Panc1 (cell line): ENCODE results near the gene CCM2. TPM values are rescaled to one million over a fixed set of nuclear protein-coding genes. Genes with fewer than 3 reads are reported as not detected.

Source experiments
- ATAC-seq: fragments of 200-7000 bp; cut with Tn5 transposase; 2 replicates; pipeline ENCODE4 v1.9.1; 2020; ENCODE audit warnings: mild to moderate bottlenecking, moderate library complexity
- BruUV-seq: library from RNA; stranded (reverse); fragments of 400-500 nt; replicated peaks from 2 replicates; lab custom pipeline; 2021; lab: Mats Ljungman, UMichigan
- CTCF ChIA-PET: fragments of 300-600 bp; sonication (Branson Sonifier 250); formaldehyde crosslinking; loops from one replicate; lab custom pipeline; 2022; ENCODE audit warnings: antibody characterized with exemption; lab: Charles Lee
- POLR2A ChIA-PET: fragments of 300-600 bp; sonication (Branson Sonifier 250); formaldehyde crosslinking; loops from one replicate; lab custom pipeline; 2022; ENCODE audit warnings: antibody characterized with exemption; lab: Charles Lee
- DNase-seq: peaks from one replicate; pipeline ENCODE4 v3.0.0-alpha.2; 2010; ENCODE audit warnings: low read depth, low spot score
- H3K27ac ChIP-seq: 2 replicates; pipeline ENCODE4 v1.5.1; 2011; ENCODE audit warnings: mild to moderate bottlenecking, low read length, inconsistent platforms
- H3K27me3 ChIP-seq: fragments of 200-500 bp; sonication (Bioruptor generic); 2 replicates; pipeline ENCODE4 v1.6.0; 2014; ENCODE audit warnings: low read length, inconsistent platforms; ENCODE audit not compliant: control insufficient read depth, insufficient read depth
- H3K36me3 ChIP-seq: fragments of 200-500 bp; sonication (Bioruptor generic); 2 replicates; pipeline ENCODE4 v1.5.1; 2014; ENCODE audit warnings: inconsistent platforms, mild to moderate bottlenecking, low read length, moderate library complexity; ENCODE audit not compliant: control insufficient read depth, insufficient read depth
- H3K4me1 ChIP-seq: 2 replicates; pipeline ENCODE4 v1.5.1; 2011; ENCODE audit warnings: inconsistent platforms, mild to moderate bottlenecking, low read length, moderate library complexity; ENCODE audit not compliant: control insufficient read depth, insufficient read depth
- H3K4me3 ChIP-seq, 2 experiments: 2 replicates each; pipeline ENCODE4 v1.5.1; 2011 to 2012; ENCODE audit warnings: low read depth in 2 of 2, low read length in 2 of 2, mild to moderate bottlenecking in 2 of 2, inconsistent platforms in 1 of 2, moderate library complexity in 1 of 2
- H3K9me3 ChIP-seq: fragments of 200-500 bp; sonication (Bioruptor generic); 2 replicates; pipeline ENCODE4 v1.5.1; 2014; ENCODE audit warnings: low read depth, mild to moderate bottlenecking, inconsistent platforms, low read length, moderate library complexity; ENCODE audit not compliant: control insufficient read depth, insufficient read depth
- POLR2AphosphoS5 ChIP-seq: IDR thresholded peaks from 2 replicates; pipeline ENCODE4 v1.6.1; 2012; ENCODE audit warnings: mild to moderate bottlenecking, low read depth, low read length, moderate library complexity
- SIN3A ChIP-seq: IDR thresholded peaks from 2 replicates; pipeline ENCODE4 v1.6.1; 2012; ENCODE audit warnings: low read depth, mild to moderate bottlenecking, low read length, moderate library complexity, borderline replicate concordance; ENCODE audit not compliant: insufficient read depth
- TCF7L2 ChIP-seq: IDR thresholded peaks from 2 replicates; pipeline ENCODE4 v1.6.1; 2011; ENCODE audit warnings: mild to moderate bottlenecking, low read depth, low read length, inconsistent platforms
- in situ Hi-C: cut with HindIII; loops from 2 replicates; pipeline ENCODE4 v1.10.0; 2016; ENCODE audit warnings: low sequenced_read_pairs, low pct_unique_long_range_greater_than_20kb
- intact Hi-C: fragments of 100-400 bp; cut with micrococcal nuclease; formaldehyde crosslinking; loops from one replicate; pipeline ENCODE4 v1.10.0; 2022; ENCODE audit not compliant: unreplicated experiment
- total RNA-seq: library from RNA; stranded (reverse); gene quantifications from one replicate; pipeline ENCODE4 v1.2.1, GENCODE V29; 2021; ENCODE audit not compliant: unreplicated experiment
- TF ChIP-seq, protein P1 (sequence below): fragments of 450-650 bp; IDR thresholded peaks from 2 replicates; pipeline ENCODE4 v1.5.1; 2017; ENCODE audit warnings: mild to moderate bottlenecking
- TF ChIP-seq, protein P2 (sequence below), 2 experiments: IDR thresholded peaks; 2 replicates each; pipeline ENCODE4 v1.6.1; 2011 to 2012; ENCODE audit warnings: low read depth in 2 of 2, control low read depth in 1 of 2, low read length in 1 of 2, mild to moderate bottlenecking in 1 of 2, moderate library complexity in 1 of 2; ENCODE audit not compliant: insufficient read depth in 1 of 2

CCM2 gene
- total RNA-seq, 1 experiment from 2014 or later: 97.1 TPM

DNA sequence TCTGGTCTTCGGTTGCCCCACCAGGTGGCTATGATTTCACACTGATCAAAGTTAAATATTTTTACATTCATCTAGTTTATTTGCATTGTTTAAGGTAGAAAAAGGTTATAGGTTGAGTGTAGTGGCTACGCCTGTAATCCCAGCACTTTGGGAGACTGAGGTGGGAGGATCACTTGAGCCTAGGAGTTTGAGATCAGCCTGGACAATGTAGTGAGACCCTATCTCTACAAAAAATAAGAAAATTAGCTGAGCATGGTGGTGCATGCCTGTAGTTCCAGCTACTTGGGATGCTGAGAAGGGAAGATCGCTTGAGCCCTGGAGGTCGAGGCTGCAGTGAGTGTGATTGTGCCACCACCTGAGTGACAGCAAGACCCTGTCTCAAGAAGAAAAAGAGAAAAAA, 3.8 kb downstream of the CCM2 start:
- Histone ChIP-seq H3K27me3 (no peaks in the 10 kb centered on the region), H3K4me3 (no peak overlapping the region), H3K27ac (no peak overlapping the region), H3K9me3 (no peaks in the 10 kb centered on the region), H3K36me3 (peaks cover 5% of the 10 kb centered on the region; the same call in 1 of the 2 replicates), H3K4me1 (peaks cover 9% of the 10 kb centered on the region)
- no TSS peak for BruUV-seq
- intact Hi-C loops: no loop called here
- POLR2A ChIA-PET: no interaction called here
- no peak for ATAC-seq
- CTCF ChIA-PET: interaction anchor here (0.6 kb wide), 1 partner anchor 86 kb away, joined by 3 read pairs; no protein-coding TSS in a partner anchor
- TF ChIP-seq, protein P1, sequence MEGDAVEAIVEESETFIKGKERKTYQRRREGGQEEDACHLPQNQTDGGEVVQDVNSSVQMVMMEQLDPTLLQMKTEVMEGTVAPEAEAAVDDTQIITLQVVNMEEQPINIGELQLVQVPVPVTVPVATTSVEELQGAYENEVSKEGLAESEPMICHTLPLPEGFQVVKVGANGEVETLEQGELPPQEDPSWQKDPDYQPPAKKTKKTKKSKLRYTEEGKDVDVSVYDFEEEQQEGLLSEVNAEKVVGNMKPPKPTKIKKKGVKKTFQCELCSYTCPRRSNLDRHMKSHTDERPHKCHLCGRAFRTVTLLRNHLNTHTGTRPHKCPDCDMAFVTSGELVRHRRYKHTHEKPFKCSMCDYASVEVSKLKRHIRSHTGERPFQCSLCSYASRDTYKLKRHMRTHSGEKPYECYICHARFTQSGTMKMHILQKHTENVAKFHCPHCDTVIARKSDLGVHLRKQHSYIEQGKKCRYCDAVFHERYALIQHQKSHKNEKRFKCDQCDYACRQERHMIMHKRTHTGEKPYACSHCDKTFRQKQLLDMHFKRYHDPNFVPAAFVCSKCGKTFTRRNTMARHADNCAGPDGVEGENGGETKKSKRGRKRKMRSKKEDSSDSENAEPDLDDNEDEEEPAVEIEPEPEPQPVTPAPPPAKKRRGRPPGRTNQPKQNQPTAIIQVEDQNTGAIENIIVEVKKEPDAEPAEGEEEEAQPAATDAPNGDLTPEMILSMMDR: no peak
- TF ChIP-seq TCF7L2: no peak
- TF ChIP-seq, protein P2, sequence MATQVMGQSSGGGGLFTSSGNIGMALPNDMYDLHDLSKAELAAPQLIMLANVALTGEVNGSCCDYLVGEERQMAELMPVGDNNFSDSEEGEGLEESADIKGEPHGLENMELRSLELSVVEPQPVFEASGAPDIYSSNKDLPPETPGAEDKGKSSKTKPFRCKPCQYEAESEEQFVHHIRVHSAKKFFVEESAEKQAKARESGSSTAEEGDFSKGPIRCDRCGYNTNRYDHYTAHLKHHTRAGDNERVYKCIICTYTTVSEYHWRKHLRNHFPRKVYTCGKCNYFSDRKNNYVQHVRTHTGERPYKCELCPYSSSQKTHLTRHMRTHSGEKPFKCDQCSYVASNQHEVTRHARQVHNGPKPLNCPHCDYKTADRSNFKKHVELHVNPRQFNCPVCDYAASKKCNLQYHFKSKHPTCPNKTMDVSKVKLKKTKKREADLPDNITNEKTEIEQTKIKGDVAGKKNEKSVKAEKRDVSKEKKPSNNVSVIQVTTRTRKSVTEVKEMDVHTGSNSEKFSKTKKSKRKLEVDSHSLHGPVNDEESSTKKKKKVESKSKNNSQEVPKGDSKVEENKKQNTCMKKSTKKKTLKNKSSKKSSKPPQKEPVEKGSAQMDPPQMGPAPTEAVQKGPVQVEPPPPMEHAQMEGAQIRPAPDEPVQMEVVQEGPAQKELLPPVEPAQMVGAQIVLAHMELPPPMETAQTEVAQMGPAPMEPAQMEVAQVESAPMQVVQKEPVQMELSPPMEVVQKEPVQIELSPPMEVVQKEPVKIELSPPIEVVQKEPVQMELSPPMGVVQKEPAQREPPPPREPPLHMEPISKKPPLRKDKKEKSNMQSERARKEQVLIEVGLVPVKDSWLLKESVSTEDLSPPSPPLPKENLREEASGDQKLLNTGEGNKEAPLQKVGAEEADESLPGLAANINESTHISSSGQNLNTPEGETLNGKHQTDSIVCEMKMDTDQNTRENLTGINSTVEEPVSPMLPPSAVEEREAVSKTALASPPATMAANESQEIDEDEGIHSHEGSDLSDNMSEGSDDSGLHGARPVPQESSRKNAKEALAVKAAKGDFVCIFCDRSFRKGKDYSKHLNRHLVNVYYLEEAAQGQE (IDR thresholded peaks at IDR 0.05; ENCODE audit: insufficient read depth in 1 of 2, low read depth in 2 of 2, low read length in 1 of 2): no peak
- no peak for TF ChIP-seq SIN3A
- TF ChIP-seq POLR2AphosphoS5: no peak
- no peak for DNase-seq
- in situ Hi-C loops: no loop called here

DNA sequence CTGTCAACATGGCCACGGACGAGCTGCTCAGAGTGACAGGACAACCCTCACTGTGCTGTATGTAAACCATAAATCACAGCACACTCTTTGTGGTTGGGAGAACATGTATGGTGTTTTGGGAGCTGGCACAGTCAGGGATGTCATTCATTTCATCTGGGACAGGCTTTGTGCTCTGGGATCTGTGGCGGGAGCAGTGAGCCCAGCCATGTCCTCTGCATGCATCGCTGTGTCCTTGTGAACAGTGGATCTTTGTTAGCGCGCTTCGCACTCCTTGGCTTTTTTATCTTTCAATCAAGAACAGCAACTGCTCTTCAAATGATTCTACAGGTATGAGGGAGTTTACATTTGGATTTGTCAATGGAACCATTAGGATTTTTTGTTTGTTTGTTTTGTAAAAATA, 7.1 kb downstream of the CCM2 start:
- 0 out of 2 replicates have a peak, but pooled peaks have one; percentile 19 for ATAC-seq
- TF ChIP-seq SIN3A: no peak
- no peak for TF ChIP-seq TCF7L2
- TF ChIP-seq, protein P1: no peak
- TF ChIP-seq, protein P2 (IDR thresholded peaks at IDR 0.05; ENCODE audit: insufficient read depth in 1 of 2, low read depth in 2 of 2, low read length in 1 of 2): no peak
- no peak for TF ChIP-seq POLR2AphosphoS5
- in situ Hi-C loops: no loop called here
- intact Hi-C loops: no loop called here
- DNase-seq: no peak
- Histone ChIP-seq H3K36me3 (0 out of 2 replicates have a peak, but pooled peaks cover 2% of the 10 kb centered on the region), H3K27ac (no peak overlapping the region), H3K4me1 (no peaks in the 10 kb centered on the region), H3K27me3 (no peaks in the 10 kb centered on the region), H3K4me3 (no peak overlapping the region), H3K9me3 (no peaks in the 10 kb centered on the region)
- POLR2A ChIA-PET: no interaction called here
- CTCF ChIA-PET: no interaction called here
- BruUV-seq: no TSS peak
